Endothelial cell (in vitro differentiated cells): ENCODE data around the gene PTGES3. TPM values are rescaled to one million over a fixed set of nuclear protein-coding genes. Genes with fewer than 3 reads are reported as not detected.

Source experiments
- DNase-seq: peaks from one replicate; pipeline ENCODE4 v3.0.0; 2021; ENCODE audit warnings: low spot score
- H3K27ac Mint-ChIP-seq: one replicate; pipeline ENCODE4 v1.8.0; 2021; ENCODE audit warnings: mixed read lengths, inconsistent platforms; ENCODE audit not compliant: unreplicated experiment
- H3K27me3 Mint-ChIP-seq: one replicate; pipeline ENCODE4 v1.8.0; 2021; ENCODE audit warnings: mild to moderate bottlenecking, moderate library complexity, mixed read lengths, inconsistent platforms; ENCODE audit not compliant: unreplicated experiment
- H3K36me3 Mint-ChIP-seq: one replicate; pipeline ENCODE4 v1.8.0; 2021; ENCODE audit warnings: mild to moderate bottlenecking, low read depth, mixed read lengths, inconsistent platforms; ENCODE audit not compliant: unreplicated experiment
- H3K4me1 Mint-ChIP-seq: one replicate; pipeline ENCODE4 v1.8.0; 2021; ENCODE audit warnings: mild to moderate bottlenecking, mixed read lengths, inconsistent platforms; ENCODE audit not compliant: unreplicated experiment
- H3K4me3 Mint-ChIP-seq: one replicate; pipeline ENCODE4 v1.8.0; 2021; ENCODE audit warnings: mild to moderate bottlenecking, mixed read lengths, inconsistent platforms; ENCODE audit not compliant: unreplicated experiment
- H3K9me3 Mint-ChIP-seq: one replicate; pipeline ENCODE4 v1.8.0; 2021; ENCODE audit warnings: mixed read lengths, inconsistent platforms; ENCODE audit not compliant: unreplicated experiment
- total RNA-seq: library from RNA; stranded (reverse); fragmentation: NEBNext Ultra II Directional; extraction: Animal tissue kit (Norgen Biotek cat#: 25700); gene quantifications from one replicate; pipeline ENCODE4 v1.2.1, GENCODE V29; 2021; ENCODE audit not compliant: unreplicated experiment
- TF ChIP-seq, protein P1 (sequence below): fragments of 200-600 bp; sonication (generic); IDR thresholded peaks from one replicate; pipeline ENCODE4 v1.5.0; 2021; ENCODE audit warnings: antibody characterized with exemption; ENCODE audit not compliant: unreplicated experiment

PTGES3 gene
- total RNA-seq, 1 donor from 2014 or later = 165 TPM

GRCh38 chr12:56614627-56615026 is 73.5 kb downstream of the PTGES3 start:
- peaks cover 71% of the 10 kb centered on the region for H3K36me3 Mint-ChIP-seq
- H3K27ac Mint-ChIP-seq = no peak overlapping the region
- no peaks in the 10 kb centered on the region for H3K4me1 Mint-ChIP-seq
- TF ChIP-seq, protein P1, sequence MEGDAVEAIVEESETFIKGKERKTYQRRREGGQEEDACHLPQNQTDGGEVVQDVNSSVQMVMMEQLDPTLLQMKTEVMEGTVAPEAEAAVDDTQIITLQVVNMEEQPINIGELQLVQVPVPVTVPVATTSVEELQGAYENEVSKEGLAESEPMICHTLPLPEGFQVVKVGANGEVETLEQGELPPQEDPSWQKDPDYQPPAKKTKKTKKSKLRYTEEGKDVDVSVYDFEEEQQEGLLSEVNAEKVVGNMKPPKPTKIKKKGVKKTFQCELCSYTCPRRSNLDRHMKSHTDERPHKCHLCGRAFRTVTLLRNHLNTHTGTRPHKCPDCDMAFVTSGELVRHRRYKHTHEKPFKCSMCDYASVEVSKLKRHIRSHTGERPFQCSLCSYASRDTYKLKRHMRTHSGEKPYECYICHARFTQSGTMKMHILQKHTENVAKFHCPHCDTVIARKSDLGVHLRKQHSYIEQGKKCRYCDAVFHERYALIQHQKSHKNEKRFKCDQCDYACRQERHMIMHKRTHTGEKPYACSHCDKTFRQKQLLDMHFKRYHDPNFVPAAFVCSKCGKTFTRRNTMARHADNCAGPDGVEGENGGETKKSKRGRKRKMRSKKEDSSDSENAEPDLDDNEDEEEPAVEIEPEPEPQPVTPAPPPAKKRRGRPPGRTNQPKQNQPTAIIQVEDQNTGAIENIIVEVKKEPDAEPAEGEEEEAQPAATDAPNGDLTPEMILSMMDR = no peak
- DNase-seq = no peak
- peaks cover 2% of the 10 kb centered on the region for H3K27me3 Mint-ChIP-seq
- no peaks in the 10 kb centered on the region for H3K9me3 Mint-ChIP-seq
- H3K4me3 Mint-ChIP-seq = peak overlapping the region; percentile 50

Other genes with a start within 250 kb of the PTGES3 start
- gene TIMELESS, start 238.9 kb downstream of the PTGES3 start, total RNA-seq = 34.2 TPM
- 0.10 TPM for gene MIP, start 233.6 kb downstream of the PTGES3 start, total RNA-seq
- gene SPRYD4, start 219.7 kb downstream of the PTGES3 start, total RNA-seq = 2.0 TPM
- gene GLS2, start 200.1 kb downstream of the PTGES3 start, total RNA-seq = 0.21 TPM
- gene RBMS2, start 166.5 kb downstream of the PTGES3 start, total RNA-seq = 122 TPM
- gene BAZ2A, start 58.0 kb downstream of the PTGES3 start, total RNA-seq = 165 TPM
- gene ATP5F1B, start 42.3 kb downstream of the PTGES3 start, total RNA-seq = 519 TPM
- 687 TPM for gene NACA, start 37.0 kb upstream of the PTGES3 start, total RNA-seq
- 11.2 TPM for gene PRIM1, start 64.0 kb upstream of the PTGES3 start, total RNA-seq
- 1.8 TPM for gene HSD17B6, start 75.0 kb upstream of the PTGES3 start, total RNA-seq
- not detected for gene SDR9C7, start 246.1 kb upstream of the PTGES3 start, total RNA-seq